ENCODE results near the gene MAP4K2.

MAP4K2 gene

DNA sequence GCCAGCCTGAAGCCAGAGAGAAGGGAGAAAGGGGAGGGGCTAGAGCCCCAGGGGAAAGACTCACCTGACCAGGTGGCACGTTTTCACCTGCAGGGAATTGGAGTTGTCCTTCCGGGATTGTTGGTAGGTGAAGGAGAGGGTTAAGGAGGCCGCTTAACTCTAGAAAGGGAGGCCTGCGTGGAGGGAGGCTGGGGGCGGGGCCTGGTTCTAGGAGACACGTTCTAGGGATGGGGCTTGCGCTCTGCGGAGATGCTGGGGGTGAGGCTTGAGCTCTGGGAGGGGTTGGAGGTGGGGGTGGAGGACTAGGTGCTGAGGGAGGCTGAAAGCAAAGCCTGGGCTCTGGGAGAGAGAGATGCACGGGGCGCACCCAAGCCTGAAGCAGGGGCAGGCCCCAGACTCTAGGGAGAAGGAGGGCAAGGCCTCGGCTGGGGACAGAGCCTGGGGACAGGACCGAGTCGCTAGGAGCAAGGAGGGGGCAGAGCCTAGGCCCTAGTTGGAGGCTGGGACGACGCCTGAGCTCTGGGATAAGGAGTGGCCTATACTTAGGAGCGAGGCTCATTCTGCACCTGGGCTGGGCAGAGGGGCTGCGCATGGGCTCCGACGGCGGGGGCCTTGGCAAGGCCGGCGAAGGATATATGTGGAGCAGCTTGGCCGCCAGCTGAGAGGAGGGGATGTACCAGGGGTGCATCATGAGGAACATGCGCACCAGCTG lies 61.5 kb downstream of the MAP4K2 start:
- H3K4me3 ChIP-seq (replicated peaks; ENCODE audit: low read depth, low read length): no peak overlapping the region
- DNase-seq (ENCODE audit: low read depth): no peak
- TF ChIP-seq, protein P1, sequence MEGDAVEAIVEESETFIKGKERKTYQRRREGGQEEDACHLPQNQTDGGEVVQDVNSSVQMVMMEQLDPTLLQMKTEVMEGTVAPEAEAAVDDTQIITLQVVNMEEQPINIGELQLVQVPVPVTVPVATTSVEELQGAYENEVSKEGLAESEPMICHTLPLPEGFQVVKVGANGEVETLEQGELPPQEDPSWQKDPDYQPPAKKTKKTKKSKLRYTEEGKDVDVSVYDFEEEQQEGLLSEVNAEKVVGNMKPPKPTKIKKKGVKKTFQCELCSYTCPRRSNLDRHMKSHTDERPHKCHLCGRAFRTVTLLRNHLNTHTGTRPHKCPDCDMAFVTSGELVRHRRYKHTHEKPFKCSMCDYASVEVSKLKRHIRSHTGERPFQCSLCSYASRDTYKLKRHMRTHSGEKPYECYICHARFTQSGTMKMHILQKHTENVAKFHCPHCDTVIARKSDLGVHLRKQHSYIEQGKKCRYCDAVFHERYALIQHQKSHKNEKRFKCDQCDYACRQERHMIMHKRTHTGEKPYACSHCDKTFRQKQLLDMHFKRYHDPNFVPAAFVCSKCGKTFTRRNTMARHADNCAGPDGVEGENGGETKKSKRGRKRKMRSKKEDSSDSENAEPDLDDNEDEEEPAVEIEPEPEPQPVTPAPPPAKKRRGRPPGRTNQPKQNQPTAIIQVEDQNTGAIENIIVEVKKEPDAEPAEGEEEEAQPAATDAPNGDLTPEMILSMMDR (IDR thresholded peaks at IDR 0.05; ENCODE audit: low read length, missing control alignments): no peak

GRCh38 chr11:64739871-64740270 lies 63.1 kb downstream of the MAP4K2 start:
- H3K4me3 ChIP-seq (replicated peaks; ENCODE audit: low read depth, low read length): no peak overlapping the region
- TF ChIP-seq, protein P1 (IDR thresholded peaks at IDR 0.05; ENCODE audit: low read length, missing control alignments): no peak
- no peak for DNase-seq (ENCODE audit: low read depth)

DNA sequence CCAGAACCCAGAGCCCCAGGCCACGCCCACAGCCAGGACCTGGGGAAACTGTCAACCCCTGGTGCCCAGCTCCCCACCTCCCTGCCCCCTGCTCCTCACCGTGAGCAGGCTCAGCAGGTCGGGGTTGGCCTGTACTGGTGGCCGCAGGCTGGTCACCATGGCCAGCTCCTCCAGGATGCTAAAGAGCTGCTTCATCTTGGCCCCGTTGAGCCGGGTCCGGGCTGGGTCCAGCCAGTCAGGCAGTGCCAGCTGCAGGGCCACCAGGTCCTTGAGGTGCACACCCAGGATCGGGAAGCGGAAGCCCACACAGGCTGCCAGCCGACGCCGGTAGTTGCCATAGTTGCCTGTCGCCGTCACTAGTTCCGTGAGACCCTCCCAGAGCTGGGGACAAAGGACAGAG lies 66.4 kb downstream of the MAP4K2 start:
- TF ChIP-seq, protein P1 (IDR thresholded peaks at IDR 0.05; ENCODE audit: low read length, missing control alignments): no peak
- H3K4me3 ChIP-seq (replicated peaks; ENCODE audit: low read depth, low read length): no peak overlapping the region
- DNase-seq (ENCODE audit: low read depth): no peak

DNA sequence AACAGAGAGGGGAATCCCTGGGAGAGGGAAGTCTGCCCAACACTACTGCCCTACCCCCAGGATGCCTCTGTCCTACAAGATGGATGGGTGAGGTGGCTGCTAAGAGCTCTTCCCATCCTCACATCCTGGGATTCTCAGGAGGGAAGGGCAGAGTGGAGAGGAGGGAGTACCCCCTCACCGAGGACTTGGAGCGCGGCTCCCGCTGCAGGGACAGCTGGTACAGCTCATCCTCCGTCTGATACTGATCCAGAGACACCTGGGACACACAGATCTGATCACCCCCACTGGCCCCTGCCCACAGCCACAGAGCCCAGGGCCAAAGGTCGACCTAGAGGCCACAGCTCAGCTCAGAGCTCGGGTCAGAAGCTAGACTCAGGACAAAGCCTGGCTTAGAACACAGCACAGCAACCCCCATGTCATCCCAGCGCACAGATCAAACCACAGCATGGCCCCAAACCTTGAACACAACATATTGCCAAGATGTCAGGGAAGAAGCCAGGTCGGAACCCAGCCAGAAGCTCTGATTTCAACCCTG lies 67.2 kb downstream of the MAP4K2 start:
- no peak for DNase-seq (ENCODE audit: low read depth)
- no peak overlapping the region for H3K4me3 ChIP-seq (replicated peaks; ENCODE audit: low read depth, low read length)
- TF ChIP-seq, protein P1 (IDR thresholded peaks at IDR 0.05; ENCODE audit: low read length, missing control alignments): no peak
